NCI-H2029 treated with DMSO at 0.1 percent for 48 hours (cell line): ENCODE data around the gene ITPR2.
A peak's percentile ranks its signal among the peaks of the same experiment; 100 is the strongest.
"Not testable (repeated sequence)": the region's sequence is repeated elsewhere in the genome, so short reads cannot be mapped to it uniquely, and the experiment has no call there.

Experiments
- DNase-seq: peaks from one replicate; lab custom pipeline; 2025; lab: John Stamatoyannopoulos, UW

Gene ITPR2

DNA sequence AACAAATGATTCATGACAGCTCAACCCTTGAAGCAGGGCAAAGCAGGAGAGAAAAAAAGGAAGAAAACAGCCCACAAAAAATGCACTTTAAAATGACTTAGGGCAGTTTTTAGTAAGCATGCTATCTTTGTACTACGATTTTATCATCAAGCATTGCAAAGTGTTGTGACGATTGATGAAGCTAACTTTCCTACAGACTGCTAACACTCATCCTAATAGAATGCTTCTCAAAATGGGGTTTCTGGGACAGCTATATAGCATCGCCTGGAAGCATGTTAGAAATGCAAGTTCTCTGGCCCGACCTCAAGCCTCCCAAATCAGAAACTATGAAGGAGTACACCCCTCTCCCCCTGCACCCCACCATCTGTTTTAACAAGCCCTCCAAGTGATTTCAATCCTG is 381.2 kb downstream of the ITPR2 start:
- DNase-seq, result no peak

DNA sequence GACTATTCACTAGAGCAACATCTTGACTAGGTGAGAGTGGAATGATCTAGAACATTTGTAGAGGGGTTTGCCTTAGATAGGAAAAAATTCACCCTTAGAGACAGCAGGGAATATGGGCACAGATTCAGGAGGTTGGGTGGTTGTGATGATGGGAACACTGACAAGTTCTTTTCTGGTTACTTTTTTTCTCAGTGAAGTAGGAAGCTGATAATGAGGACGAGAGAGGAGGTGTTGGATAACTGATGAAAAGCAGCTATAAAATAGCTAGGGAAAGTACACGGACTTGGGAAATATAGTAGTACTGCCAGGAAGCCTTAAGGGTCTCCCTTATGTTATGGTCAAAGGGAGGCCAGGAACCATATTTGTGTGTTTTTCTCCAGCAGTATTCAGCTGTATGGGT is 387.1 kb downstream of the ITPR2 start:
- DNase-seq, result no peak

DNA sequence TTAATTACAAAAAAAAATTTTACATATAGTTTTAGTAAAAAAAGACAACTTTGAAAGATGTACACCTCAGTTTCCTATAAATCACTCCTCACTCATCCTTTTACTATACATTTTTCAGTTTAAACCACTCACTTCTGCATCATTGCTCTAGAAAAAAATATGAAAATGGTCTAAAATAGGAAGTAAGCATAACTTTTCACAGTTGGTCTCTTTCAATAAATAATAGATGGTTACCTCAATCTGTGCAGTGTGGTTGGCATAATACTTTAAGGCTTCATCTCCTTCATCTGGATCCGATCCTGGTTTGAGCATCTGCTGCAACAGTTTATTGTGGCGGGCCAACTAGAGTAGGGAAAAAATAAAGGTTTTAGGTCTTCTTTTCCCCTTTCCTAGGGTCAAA is 389.7 kb downstream of the ITPR2 start:
- DNase-seq, result no peak

DNA sequence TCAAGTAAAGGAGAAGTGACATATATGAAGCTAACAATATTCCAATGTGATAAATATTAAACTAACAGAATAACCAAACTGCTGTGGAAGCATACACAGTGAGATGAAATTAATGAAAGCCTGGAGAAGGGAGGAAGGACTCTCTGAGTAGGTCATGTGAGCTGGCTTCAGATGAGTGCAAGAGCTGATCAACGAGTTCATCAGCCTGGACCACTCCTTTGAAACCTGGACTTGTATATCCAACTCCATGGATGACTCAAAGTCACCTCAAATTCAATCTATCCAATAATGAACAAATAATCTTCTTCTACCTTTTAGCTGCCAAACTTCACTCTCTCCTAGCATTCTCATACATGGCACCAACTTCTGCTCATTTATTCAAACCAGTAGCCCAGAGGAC is 391.6 kb downstream of the ITPR2 start:
- DNase-seq, result no peak

GRCh38 chr12:26435069-26435404 is 398.0 kb downstream of the ITPR2 start:
- no peak for DNase-seq

DNA sequence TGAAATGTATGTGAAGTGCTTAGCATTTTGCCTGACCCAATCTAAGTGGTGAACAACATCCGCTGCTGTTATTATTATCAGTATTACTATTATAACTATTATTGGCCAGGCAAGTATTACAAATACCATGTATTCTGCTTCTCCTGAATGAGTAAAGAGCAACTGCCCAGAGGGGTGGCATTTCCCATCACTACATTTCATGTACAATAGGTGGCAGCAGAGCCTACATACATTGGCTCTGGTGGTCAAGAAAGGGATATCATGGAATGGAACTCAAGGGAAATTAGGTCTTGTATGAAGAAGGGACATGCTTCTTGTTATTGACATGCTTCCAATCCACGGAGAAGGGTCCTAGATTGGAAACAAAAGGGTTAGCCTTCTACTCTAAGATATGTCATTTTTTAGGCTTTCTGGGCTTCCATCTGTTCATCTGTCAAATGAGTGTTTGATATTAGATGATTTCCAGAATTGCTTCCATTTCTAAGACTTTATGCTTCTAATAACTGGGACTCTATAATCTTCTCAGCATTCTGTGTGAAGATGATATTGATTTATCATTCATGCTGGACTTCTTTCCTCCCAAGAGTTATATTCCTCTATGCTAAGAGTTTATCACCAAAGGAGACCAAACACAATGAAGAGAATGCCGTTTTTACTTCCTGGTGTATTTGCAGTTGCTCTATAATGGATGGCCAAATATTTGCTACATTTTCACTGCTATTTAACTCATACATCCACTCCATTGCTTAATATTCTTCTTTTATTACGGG is 398.5 kb downstream of the ITPR2 start:
- peak; percentile 30 for DNase-seq

DNA sequence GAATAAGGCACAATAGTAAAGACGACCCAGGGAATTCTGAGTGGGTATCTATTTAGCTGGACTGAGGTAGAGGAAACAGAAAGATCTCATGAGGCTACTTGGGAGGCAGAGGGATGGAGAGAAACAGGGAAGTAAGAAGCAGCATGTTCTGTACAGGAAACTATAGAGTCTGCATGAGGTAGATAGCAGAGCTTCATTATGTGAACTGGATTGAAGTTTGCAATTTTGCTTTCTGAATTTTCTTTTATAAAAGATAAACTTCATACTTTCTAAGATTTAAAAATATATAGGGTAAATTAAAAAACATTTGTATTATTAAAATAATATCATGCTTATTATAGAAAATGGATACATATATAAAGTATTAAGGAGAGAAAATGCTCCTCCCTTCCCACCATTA is 399.3 kb downstream of the ITPR2 start:
- DNase-seq, result not testable (repeated sequence)

DNA sequence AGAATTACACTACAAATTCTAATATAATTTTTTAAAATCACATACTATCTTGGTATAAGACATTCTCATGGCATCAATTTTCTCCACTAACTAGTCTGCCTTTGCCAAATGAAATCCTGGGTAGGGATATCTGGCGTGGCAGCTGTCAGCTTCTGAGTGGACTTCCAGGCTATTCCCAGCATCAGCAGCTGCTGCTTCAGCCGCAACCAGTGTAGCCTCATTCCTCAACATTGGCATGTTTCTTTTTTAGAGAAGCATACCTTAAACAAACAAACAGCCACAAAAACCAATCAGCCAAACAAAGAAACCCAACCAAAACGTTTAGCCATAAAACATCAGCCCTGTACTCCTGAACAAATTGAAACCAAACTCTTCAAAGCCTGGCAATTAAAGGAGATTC is 401.8 kb downstream of the ITPR2 start:
- peak; percentile 6 for DNase-seq

GRCh38 chr12:26430596-26430995 is 402.4 kb downstream of the ITPR2 start:
- not testable (repeated sequence) for DNase-seq

DNA sequence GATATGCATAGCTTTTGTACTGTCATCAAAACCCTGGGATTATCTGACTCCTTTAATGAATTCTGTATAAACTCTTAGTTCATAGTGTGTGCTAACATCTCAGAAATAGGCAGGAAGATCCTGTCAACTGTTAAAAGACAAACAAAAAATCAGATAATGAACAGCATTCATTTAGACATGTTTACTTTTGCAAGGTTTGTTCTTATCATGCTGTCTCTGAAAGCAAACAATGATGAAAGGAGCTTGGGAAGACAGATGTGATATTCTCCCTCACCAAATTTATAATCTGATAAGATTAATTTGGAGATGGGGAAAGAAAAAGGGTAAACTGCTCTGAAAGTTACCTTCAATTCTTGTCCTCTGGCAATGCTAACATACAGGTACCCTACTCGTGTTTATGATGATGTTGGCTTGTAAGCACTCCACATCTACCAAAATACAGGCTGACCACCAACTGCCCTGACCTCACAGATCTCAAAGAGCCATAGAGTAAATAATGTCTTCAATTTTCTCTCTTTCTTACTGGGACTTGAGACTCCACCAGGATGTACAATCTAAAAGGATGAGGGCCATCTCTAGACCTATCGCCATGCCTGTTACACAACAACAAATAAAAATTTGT is 403.8 kb downstream of the ITPR2 start:
- DNase-seq, result no peak

DNA sequence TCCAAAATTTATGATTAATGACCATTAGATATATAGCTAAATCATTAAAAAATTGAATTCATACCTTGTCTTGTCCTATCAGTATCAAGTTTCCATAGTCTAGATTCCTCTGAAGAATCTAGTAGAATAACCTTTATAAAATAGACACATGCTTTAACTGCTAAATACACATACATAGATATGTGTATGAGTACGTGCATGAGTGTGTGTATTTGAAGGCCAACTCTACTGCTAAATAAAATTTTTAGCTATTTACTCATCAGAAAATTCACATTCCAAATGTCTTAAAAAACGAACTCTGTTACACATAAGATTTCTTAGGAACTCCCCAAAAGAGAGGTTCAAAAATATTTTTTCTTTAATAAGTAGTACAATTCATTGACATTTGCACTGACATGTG is 404.6 kb downstream of the ITPR2 start:
- DNase-seq, result no peak

DNA sequence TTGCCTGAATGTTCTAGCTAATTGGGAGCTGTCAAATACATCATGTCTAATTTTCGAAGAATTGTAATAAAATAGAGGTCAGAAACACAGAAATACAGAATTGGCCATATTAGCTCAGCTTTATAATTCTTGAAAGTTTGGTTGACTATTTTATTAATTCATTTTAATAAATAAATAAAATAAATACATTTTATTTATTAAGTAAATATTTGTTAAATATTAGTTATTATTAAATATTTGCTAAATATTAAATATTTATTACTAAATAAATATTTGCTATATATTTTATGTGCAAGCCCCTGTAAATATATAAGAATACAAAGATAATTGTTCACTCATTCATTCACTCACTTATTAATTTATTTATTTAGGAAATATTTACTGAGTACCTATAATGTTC is 406.3 kb downstream of the ITPR2 start:
- no peak for DNase-seq

- no peak for DNase-seq
Measured at GRCh38 chr12:26425587-26426260, 407.3 kb downstream of the ITPR2 start.

DNA sequence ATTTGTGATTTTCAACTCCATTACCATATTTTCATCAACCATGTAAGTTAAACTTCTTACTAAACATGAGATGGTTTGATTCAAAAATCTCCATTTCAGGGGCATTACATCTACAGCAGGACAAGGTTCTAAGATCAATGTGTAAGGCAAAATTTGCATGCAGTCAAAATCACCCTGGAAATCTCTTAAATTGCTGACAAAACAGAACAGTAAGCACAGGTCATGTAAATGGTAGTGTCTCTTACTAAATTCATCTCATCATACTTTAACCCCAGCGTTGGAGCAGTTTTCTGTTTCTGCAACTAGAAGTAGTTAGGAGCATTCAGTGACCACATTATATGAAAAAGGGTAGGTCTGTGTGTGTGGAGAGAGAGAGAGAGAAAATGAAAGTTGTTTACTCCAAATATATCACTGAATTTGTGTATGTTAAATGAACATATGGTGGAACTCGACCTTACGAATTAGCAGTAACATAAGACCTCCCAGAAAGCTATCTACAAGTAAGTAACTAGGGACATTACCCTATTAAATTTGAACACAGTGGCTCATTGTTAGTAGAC is 410.1 kb downstream of the ITPR2 start:
- no peak for DNase-seq

DNA sequence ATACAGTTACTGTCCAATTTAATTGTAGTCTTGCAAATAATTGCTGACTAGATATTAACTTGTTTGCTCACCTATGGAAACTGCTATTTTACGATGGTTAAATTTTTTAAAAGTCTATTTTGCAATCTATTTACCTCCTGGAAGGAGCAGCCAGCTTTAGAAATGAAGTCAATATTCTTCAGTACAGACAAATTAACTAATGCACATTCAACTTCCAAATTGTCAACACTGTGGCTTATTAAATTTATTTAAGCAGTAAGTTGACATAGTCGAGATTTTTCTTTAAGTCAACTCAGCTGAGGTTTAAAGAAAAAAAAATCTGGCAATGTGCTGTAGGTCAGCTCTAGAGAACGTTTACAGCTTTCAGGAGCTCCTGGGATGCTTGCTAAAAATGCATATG is 416.4 kb downstream of the ITPR2 start:
- DNase-seq, result no peak

- DNase-seq, result no peak
Measured at GRCh38 chr12:26410689-26411088, 422.3 kb downstream of the ITPR2 start.

- no peak for DNase-seq
Measured at GRCh38 chr12:26406813-26407212, 426.2 kb downstream of the ITPR2 start.

- DNase-seq, result no peak
Measured at GRCh38 chr12:26406391-26406790, 426.6 kb downstream of the ITPR2 start.

DNA sequence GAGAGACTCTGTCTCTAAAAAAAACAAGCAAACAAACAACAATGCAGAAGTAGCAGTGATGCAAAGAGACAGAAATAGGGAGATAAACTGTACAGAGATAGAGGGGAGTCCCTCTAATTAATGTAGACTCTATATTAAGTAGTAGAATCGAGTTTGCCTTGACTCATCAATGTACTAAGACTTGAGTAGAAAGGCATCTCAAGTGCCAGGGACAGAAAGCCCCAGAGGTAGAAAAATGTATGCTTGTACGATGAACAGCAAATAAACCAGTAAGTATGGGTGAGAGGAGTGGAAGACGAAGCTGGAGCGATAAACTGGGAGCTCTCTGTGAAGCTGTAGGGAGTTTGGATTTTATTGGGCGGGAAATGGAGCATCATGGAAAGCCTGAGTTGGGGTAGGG is 429.4 kb downstream of the ITPR2 start:
- no peak for DNase-seq

DNA sequence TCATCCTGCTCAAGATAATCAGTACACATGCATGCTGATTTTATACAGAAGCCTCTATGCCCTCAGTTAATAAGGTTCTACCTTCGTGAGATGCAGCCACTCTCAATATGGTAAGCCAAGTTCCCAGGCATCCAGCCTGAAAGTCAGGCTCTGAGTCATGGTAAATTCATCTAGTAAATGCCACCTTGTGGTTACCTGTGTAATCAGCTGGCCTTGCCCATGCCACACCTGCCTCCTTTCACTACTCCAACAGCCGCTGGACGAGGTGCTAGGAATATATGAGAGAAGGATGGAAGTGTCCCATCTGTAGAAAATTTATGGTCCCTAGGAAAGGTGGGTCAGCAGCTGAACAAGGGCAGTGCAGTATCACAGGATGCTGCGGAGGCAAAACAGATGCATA is 430.3 kb downstream of the ITPR2 start:
- no peak for DNase-seq

DNA sequence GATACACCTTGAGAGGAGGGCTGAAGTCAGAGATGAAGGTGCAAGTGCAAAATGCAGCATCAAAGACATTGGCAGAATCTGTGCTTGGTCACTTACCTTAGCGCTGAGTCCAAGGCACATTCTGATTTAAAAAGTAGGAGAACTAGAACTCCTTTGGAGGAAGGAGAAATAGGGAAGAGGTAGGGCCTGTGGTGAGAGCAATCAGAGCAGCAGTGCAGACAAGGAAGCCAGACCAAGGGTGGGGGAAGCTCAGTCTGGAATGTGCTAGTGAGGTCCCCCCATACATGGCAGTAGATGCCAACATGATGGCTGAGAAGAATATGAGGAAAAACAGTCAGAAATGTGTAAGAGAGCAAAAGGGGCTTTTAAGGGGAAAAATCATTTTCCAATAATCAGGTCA is 431.1 kb downstream of the ITPR2 start:
- no peak for DNase-seq

GRCh38 chr12:26400627-26401026 is 432.4 kb downstream of the ITPR2 start:
- DNase-seq, result no peak

DNA sequence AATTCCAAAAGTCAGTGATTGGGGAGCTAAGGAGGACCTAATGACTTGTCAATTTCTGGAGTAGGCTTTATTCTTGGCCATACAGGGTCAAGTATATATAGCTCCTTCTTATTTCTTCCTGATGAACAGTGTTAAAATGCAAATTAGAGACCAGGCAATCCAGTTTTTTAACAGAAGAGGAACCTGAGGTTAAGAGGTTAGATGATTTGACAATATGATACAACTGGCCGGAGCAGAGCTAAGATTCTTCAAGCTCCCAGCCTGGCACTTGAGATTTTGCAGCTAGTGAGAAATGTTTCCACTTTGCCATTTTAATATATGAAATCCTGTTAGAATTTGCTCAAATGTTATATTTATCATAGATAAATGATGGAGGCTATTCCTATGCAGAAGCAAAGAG is 433.6 kb downstream of the ITPR2 start:
- DNase-seq, result no peak
